Smooth muscle cell of the coronary artery (primary cell): ENCODE results near the gene DPP4. TPM values are rescaled to one million over a fixed set of nuclear protein-coding genes. Genes with fewer than 3 reads are reported as not detected.

Experiments used
- total RNA-seq: library from RNA; depleted of rRNA; stranded (reverse); fragments of >200 nt; gene quantifications from 2 replicates; pipeline ENCODE4 v1.2.3, GENCODE V29; 2014; ENCODE audit warnings: low replicate concordance

Gene DPP4
- total RNA-seq: 42.1 and 649 TPM in 2 replicates

DNA sequence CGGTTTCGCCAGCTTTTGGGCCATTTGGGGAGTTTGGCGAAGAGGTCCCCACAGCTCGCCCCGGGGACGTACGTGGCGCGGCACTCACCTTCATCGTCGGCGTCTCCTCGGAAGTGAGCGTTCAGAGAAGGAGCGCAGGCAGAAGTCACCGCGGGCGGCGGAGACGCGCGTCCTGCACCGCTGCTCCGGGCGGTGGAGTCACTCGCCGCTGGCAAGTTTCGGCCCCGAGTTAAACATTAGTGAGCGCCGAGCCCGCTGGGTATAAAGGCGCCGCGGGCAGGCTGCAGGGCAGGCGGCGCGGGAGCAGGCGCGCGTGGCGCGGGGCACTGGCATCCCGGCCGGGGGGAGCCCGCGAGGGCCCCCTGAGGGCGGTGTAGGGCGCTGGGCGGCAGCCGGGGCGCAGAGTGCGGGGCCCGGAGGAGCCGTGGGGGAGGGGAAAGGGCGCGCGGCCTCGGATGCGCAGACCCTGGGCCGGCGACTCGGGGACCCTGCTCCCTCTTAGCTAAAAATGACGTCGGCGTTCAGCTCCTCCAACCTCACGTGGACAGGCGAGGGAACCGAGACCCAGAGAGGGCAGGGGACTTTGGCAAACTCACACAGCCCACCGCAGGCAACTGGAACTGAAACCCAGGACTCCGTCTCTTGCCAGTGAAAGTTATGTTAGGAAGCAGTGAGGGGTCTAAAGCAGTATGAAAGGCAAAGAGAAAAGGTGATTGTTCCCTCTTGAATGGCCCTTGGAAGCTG lies at the start of gene DPP4:
DPP4 (minus strand) TSS at position 328 of the 744 bp plus-strand sequence; CDS start at position 94, 234 bp downstream.

Other genes with a start within 250 kb of the DPP4 start
- not detected in 2 replicates for gene GCG, start 78.0 kb upstream of the DPP4 start, total RNA-seq
- gene FAP, start 169.2 kb upstream of the DPP4 start, total RNA-seq: 169 and 182 TPM in 2 replicates
- 2.6 and 6.3 TPM in 2 replicates for gene IFIH1, start 244.5 kb upstream of the DPP4 start, total RNA-seq